GM12872 (cell line): ENCODE measurements around the gene PKD1L1.

Source experiments
- CTCF ChIP-seq: IDR thresholded peaks from 3 replicates; pipeline ENCODE4 v1.5.1; 2011; ENCODE audit warnings: low read depth, mild to moderate bottlenecking, low read length, moderate library complexity; ENCODE audit not compliant: insufficient read depth

PKD1L1 gene

GRCh38 chr7:47777531-47778152, 170.6 kb downstream of the PKD1L1 start:
- no peak for TF ChIP-seq CTCF

GRCh38 chr7:47776335-47776734, 171.9 kb downstream of the PKD1L1 start:
- no peak for TF ChIP-seq CTCF

GRCh38 chr7:47775238-47775637, 173.0 kb downstream of the PKD1L1 start:
- TF ChIP-seq CTCF = no peak

- TF ChIP-seq CTCF = no peak
Observed at GRCh38 chr7:47772492-47772891, 175.8 kb downstream of the PKD1L1 start.

GRCh38 chr7:47771990-47772360, 176.3 kb downstream of the PKD1L1 start:
- TF ChIP-seq CTCF = no peak

- no peak for TF ChIP-seq CTCF
Observed at GRCh38 chr7:47771336-47771989, 176.8 kb downstream of the PKD1L1 start.

GRCh38 chr7:47766126-47766525, 182.1 kb downstream of the PKD1L1 start:
- no peak for TF ChIP-seq CTCF
